HG03095 (cell line): ENCODE results near the gene ZFP92.

Experiments
- ATAC-seq: cut with Tn5 transposase; IDR thresholded peaks from one replicate; pipeline ENCODE4 v1.9.1; 2021; ENCODE audit warnings: moderate library complexity; ENCODE audit not compliant: unreplicated experiment

Gene ZFP92

DNA sequence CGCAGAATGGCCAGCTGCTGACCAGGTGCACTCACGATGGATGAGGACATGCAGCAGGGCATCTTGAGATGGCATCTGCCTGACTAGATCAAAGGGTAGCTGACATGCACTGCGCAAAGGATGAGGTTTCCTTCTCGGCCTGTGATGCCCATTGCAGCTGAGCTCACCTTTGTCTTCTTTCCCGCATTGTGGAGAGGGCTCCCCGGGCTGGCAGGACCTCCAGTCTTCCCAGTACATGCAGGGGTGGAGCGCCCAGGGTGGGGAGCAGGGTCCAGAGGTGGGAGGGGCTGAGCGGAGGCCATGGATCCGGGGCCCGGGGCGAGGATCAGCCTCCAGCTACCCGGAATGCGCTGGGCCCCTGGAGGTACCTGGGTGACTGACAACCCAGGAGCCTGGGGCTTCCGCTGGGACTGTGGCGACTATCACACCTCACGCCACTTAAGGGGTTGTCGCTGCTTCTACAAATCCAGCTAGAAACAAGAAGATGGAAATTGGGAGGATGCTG is 22.6 kb downstream of the ZFP92 start:
- no peak for ATAC-seq

DNA sequence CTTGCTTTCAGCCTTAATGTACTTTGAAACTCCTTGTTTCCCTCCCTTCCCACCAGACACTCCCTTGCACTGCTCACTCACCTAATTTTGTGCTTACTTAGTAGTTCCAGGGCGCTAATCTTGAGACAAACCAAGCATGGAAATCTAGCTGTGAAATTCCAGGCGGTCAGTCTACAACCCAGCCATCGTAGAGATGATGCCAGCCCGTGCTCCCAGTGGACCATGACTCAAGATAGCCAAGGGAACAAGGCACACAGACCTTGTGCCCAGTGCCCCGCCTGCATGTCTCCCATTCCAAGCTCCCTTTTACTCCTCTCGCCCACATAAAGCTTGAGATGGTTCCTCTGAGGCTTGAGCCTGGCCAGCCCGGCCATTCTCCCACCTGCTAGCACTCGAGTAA is 23.5 kb downstream of the ZFP92 start:
- ATAC-seq, result no peak

DNA sequence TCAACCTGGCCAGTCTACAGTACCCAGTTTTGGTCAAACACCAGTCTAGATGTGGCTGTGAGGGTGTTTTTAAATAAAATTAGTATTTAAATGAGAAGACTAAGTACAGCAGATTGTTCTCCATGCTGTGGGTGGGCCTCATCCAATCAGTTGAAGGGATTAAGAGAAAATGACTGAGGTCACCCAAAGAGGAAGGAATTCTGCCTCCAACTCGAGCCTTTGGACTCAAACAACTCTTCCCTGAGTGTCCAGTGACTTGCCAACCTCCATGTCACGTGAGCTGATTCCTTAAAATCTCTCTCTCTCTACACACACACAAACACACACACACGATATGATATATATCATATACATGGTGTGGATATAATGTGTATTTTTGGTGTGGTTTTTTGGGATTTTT is 24.6 kb downstream of the ZFP92 start:
- ATAC-seq, result no peak

DNA sequence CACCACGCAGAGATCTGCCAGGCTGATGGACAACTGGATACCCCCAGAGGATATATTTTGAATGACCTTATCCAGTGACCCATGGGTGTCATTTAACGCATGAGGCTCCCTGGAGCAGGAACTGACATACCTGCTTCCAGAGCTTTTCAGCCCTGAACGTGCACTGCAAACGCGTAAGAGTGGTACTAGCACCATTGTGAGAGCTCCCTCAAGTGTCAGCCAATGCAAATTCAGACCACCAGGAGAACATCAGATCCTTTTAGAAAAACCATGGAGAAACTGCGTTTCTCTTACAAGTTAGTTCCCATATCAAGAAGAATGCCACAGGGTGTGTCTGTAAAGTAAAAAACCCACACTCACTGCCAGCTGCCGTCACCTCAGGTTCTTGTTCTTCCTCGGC is 27.3 kb downstream of the ZFP92 start:
- ATAC-seq, result no peak

DNA sequence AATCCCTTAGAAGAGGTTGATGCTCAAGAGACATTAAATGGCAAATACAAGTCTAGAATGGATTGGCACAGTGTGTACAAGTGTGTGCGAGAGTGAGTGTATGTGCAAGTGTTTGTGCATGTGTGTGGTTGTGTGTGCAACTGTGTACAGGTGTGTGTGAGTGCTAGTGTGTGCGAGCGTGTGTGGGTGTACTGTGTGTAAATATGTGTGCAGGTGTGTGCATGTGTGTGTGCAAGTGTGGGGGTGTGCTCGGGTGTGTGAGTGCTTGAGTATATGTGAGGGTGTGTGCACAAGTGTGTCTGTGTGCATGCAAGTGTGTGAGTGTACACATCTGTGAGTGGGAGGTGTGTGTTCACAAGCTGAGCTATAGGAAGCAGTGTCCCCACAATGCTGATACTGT is 28.7 kb downstream of the ZFP92 start:
- ATAC-seq, result no peak

DNA sequence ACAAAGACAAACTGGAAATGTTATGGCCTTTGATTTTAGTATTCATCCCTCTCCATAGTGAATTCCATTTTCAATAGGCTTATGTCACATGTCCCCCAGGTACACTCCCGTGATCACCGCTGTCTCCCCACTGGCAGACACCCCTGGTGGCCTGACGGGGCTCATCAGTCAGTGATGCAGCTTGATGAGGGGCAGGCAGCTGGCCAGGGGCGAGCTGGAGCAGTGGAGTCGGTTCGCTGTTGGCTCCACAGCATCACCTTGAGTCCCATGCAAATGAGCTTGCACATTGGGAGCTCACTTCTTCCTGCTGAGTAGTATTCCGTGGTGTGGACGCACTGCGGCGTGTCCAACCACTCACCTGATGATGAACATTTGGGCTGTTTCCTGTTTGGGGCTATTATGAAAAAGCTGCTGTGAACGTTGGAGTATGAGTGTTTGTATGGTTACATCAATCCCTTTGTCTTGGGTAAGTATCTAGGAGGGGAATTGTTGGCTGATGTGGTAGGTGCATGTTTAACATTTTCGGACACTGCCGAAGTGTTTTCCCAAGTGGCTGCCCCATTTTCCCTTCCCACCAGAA is 29.4 kb downstream of the ZFP92 start:
- ATAC-seq, result no peak

DNA sequence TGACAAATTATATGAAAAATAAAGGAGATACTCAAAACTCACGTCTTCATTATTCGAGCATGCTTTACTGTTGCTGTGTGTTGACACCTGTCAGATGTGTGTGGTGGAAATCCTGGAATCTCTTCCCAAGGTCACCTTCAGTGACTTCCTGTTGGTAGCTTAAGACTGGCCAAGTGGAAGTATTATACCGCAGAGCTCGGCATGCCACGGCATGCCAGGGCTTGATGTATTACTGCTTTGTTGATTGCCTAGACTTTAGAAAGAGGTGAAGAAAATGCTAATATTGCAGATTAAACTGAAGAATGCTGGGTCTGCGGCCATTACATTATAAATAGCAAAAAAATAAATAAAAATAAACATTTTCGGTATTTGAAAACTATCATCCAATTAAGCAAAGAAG is 30.0 kb downstream of the ZFP92 start:
- ATAC-seq, result no peak

DNA sequence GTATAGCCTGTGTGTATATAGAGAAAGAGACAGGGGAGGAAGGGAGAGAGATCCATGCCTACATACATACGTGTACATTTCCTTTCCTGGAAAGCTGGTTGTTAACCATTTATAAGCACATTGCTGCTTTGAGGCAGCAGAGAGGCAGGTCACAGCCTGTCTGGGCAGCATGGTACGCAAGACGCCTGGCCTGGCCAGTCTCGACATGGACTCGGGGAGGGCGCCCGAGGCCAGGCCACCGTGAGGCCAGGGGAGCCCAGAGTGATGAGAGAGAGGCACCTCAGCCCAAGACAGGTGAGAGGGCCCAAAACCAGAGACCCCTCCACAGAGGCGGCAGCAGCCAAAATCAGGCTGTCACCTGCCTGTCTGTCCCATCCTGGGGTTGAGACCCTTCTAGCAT is 30.7 kb downstream of the ZFP92 start:
- ATAC-seq, result no peak

DNA sequence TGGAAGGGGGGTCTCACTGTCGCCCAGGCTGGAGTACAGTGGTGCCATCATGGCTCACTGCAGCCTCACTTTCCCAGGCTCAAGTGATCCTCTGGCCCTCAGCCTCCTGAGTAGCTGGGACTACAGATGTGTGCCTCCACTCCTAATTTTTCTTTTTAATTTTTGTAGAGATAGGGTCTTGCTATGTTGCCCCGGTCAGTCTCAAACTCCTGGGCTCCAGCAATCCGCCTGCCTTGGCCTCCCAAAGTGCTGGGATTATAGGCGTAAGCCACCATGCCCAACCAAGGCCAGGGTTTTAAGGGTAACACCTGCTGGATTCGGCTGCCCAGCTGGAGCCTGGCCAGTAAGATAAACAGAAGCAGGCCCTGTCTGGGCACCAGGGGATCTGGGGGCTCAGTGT is 31.2 kb downstream of the ZFP92 start:
- no peak for ATAC-seq

DNA sequence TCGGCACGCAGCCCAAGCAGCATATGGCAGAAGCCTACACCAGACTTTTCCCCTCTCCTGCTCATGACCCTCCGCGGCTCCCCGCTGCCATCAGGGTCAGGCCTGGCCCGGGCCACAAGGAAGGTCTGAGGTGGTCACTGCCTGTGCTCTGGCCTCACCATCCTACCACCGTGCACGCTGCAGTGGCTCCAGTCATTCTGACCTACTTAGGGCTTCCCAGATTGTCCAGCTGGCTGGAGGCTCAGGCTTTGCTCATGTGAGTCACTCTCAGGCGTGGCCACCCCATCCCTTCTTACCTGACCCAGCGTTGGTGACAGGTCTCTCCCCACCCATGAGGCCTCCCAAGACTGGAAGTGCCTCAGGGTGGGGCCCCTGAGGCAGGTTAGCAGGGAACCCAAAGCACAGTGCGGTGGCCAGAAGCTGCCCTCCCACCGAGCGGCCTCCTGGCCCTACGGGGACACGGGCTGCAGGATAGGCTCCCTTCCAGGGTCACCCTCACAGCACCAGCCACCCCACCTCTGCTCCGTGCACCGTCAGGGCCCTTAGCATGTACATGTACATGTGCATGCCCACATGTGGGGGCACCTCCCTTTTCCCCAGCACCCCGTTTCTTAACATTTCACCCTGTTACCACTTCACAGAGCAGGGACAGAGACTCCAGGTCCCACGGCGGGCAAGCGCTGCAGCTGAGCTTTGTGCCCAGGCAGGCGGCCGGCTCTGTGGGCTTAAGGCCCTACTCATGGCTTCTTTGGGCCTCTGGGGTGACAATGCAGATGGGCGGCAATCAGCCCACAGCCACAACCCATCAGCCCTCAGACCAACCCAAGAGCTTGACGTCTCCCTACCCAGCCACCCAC is 32.4 kb downstream of the ZFP92 start:
- no peak for ATAC-seq

DNA sequence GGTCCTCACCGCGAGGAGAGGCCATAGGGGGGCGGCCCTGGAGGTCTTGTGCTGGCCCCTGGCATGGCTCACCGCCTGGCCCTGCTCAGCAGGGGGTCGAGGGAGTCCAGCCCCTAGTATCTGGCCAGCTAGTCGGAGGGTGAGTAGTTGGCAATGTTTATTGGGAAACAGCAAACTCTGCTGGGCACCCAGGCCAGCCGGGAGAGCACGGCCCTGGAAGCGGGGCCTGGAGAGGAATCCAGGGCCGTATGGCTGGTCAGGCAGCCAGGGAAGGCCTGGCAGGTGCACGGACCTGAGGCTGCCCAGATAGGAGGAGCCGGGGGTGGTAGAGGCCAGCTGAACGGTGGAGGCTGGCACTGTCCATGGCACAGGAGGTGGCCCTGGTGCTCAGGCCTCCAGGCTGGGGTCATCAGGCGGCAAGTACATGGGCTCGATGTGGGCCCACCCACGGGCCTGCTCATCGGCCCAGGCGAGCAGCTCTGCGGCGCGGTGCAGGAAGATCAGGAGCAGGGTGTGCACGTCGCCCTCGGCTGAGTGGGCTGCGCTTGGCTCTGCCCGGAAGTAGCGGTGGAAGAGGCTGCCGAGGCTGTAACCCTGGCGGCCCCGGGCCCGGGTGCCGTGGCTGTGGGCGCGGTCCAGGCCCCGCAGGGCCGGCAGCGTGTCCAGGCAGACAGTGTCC is 33.2 kb downstream of the ZFP92 start:
- ATAC-seq, result no peak

DNA sequence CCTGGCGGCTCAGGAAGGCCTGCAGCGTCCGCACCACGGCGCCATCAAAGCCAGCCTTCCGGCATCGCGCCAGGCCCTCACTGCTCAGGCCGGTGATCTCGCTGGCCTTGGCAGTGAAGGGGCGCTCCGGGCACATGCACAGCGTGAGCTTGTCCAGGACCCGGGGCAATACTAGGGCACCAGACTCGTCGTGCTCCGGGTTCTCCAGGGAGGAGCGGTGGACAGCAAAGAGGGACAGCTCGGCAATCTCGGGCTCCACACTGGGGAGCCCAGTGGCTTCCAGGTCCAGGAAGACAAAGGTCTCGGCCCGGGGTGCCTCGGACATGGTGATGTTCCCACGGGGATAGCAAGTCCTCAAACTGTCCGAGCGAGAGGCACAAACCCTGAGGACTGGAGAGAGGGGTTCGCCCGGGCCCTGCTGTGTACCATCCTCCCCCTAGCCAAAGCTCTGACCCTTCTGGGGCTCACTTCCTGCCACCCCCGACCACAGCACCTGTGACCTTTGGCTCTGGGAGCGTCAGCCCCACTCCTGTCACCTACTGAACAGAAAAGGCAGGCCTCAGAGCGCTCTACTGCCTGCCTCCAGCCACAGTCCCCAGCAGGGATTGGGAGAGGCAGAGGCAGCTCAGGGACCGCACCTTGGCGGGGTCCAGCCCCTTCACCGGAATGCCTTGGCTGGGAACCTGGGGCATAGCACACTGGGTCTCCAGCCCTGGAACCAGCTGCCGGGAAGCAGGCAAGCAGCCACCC is 34.0 kb downstream of the ZFP92 start:
- ATAC-seq, result no peak

DNA sequence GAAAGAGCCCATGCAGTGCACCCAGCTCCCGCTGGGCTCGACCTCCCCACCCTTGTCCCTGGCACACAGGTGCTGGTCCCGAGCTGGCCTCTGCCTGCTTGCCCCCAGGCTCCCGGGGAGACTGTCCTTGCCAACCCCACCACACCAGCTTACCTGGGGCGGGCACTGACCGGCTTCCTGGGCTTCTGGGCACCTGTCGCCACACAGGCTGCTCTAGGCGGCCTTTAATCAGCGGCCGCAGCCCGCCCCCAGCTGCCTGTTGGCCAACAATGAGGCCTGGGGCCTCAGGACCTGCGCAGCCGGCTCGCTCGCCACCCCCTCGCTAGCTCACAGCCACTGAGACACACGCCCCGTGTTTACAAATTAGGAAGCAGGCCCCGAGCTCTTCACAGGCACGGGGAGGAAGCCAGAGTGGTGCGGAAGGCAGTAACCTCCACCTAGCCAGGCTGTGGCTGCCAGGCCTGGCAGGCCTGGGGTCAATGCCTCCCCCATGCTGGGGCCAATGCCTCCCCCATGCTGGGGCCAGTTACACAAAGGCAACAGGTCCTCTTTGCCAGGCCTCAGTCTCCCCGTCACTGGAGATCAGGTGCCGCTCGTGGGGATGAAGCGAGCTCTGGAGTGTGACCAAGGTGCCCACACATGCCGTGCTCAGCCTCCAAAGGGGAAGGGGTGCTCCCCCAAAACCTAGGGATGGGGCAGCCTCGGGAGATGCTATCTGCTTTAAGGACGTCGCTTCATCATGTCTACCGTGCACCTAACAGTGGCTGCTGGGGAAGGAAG is 34.8 kb downstream of the ZFP92 start, which contains the start of gene TREX2:
Gene TREX2 (minus strand): TSS at position 201 of the 780 bp plus-strand sequence. CDS start 626 bp downstream, outside the sequence.
- ATAC-seq, result no peak

DNA sequence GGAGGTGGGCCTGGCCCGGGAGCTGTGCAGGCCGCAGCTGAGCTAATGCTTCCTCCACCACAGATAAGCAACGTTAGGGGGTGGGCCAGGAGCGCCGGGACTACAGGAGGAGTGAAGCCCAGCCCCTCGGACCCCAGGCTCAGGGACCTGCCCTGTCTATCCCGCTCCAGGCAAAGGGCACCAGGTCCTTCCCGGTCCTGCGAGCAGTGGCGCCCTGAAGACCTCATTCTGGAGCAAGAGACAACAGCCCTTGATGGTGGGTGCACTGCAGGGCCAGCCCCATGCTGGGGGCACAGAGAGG is 35.3 kb downstream of the ZFP92 start:
- no peak for ATAC-seq

DNA sequence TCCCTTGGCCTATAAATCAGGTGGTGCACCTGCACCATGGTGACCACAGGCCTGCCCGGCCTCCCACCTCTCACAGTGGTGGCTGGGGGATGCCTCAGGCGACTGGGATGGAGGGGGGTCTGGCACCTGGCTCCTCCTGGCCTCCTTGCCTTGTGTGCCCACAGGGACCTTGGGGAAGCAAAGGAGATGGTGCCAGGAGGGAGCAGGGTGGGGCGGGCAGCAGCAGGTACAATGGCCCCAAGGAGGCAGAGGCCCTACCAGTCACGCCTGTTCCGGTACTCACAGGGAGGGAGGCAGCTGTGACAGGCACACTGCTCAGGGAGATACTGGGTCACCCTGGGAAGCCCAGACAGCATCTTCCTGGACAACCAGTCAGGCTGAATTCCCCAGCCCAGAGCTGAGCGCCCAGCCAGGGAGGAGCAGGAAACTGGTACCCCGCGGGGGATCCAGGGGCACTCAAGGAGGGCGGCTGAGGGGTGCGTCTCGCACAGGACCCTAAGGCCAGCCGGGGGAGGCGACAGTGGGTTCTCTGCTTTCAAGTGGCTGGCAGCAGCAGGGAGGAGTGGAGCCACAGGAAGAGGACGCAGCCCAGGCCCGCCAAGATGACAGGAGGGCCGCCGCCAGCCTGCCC is 35.8 kb downstream of the ZFP92 start:
- no peak for ATAC-seq

DNA sequence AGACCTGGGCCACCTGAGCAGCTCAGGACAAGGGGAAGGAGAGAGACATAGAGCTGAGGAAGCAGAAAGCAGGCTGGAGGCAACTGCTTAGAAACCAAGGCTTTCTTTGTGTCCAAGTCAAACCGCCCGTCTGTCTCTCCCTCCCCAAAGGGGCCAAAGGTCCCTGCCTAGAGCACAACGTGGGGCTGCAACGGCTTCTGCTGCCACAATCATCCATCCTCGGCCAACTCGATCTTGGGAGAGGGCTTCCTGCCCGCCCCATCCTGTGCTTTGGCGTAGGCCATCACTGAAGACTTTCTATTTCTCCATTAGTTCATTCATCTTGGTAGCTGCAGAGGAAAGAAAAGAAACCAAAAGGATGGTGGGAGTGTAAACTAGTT is 36.3 kb downstream of the ZFP92 start:
- ATAC-seq, result no peak

DNA sequence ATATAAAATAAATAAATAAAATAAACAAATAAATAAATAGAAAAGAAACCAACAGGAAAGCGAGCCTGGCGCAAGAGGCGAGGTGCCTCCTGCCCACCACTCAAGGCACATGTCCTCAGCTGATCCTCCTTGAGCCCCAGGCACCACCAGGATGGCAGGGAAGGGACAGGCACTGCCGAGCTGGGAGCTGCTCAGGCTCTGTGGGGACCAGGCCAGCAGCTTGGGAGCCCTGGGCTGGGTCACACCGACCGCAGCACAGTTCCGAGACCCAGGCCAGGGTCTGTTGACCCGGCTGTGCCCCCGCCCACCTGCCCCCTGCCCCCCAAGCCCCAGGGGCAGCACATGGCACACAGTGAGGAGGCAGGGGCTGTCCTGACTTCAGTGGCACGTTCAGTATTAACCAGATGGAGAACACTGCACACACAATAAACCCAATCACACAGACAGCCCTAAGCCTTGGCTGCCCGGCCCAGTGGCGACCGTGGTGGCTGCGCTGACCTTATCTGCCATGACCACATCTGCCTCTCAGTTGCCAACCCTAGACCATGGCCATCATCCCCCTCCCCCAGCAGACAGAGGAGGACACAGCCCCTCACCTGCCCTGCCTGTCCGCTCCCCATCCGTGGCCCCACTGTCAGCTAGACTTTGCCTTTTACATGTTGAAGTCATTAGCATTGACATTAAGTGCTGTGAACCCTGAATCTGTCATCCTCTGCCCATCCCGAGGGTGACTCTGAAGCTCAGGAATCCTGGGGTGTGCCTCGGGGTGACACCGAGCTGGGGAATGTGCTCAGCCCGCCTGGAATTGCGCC is 37.5 kb downstream of the ZFP92 start:
- ATAC-seq, result no peak

DNA sequence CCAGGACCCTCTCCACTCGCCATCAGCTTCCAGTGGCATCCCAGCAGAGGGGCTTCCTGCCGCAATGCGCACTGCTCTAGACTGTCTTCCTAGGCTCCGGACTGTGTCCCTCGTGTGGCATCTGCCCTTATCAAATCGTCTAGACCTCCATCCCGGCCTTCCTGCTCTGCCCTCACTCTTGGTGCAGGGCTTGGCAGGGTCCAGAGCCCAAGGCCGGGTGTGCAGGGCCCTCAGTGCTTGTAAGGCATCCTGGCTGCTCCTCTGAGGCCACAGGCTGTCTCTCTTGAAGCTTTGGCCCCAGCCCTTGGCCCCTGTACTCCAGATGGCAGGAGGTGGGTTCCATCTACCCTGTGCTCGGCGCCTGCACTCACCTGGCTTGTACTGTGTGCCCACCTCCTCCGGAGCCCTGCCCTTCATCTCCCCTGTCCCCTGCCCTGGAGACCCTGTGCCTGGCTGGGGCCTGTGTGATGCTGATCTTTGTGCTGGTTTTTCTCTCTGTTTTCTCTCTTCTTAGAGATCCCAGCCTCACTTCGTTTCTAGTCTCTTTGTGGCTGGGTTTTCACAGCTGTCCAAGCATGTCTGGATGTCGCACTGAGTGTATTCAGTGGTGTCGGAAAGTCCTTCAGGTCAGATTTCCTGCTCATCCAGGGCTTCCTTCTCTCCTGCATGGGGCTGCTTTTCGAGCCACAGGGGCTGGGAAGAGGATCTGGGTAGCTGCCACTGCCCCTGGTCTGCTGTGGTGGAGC is 38.3 kb downstream of the ZFP92 start:
- ATAC-seq, result no peak
